ENCODE results near the gene SUMO2.
"Not testable (repeated sequence)": the region's sequence is repeated elsewhere in the genome, so short reads cannot be mapped to it uniquely, and the experiment has no call there.

SUMO2 gene

DNA sequence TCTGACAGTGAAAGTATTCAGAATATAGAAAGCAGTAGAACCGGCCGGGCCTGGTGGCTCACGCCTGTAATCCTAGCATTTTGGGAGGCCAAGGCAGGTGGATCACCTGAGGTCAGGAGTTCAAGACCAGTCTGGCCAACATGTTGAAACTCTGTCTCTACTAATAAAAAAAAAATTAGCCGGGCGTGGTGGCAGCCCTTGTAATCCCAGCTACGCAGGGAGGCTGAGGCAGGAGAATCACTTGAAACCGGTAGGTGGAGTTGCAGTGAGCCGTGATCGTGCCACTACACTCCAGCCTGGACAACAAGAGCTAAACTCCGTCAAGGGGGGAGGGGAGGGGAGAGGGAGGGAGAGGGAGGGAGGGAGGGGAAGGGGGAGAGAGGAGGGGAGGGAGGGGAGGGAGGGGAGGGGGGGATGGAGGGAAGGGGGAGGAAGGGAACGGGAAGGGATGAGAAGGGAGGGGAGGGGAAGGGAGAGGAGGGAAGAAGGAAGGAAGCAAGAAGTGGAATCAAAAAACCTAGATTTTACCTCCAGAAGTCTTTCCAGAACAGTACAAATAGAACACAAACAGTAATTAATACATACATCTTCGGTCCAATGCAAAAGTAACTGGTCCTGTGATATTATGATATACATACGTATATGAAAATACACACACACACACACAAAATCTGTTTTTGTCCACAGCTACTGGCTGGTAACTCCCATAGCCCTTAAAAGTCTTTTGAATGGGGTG, 40.4 kb downstream of the SUMO2 start:
- no peak for DNase-seq

DNA sequence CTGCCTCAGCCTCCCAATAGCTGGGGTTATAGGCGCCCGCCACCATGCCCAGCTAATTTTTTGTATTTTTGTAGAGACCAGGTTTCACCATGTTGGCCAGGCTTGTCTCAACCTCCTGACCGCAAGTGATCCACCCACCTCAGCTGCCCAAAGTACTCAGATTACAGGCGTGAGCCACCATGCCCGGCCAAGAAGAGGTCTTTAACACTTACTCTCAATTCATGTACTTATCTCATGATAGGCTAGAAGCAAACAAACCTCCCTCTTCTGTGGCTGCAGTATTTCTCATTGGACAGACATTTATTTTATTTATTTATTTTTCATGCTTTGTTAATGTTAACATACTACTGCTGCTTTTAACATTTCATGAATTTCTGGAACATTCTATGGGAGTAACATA, 44.2 kb downstream of the SUMO2 start:
- DNase-seq, result no peak

DNA sequence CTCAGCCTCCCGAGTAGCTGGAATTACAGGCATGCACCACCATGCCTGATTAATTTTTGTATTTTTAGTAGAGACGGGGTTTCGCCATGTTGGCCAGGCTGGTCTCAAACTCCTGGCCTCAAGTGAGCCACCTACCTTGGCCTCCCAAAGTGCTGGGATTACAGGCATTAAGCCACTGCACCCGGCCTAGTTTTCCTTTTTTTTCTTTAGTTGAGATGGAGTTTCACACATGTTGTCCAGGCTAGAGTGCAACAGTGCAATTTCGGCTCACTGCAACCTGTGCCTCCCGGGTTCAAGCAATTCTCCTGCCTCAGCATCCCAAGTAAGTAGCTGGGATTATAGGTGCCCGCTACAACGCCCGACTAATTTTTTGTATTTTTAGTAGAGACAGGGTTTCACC, 45.0 kb downstream of the SUMO2 start:
- not testable (repeated sequence) for DNase-seq

DNA sequence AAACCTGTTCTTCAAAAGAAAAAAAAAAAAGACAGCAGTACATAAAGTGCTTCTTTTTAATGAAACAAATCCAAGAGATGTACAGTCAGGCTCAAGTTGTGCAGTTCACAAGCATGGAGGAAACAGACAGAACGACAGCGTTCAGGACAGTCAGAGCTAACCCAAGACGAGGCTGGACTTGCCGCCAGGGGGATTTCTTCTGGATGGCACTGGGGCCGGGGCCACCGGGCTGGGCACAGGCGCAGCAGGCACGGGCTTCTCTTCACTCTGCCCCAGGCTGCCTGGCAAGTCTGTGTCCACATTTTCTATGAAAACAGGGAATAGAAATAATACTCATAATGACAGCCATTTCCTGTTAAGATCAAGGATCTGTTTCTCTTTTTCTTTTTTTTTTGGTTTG, 46.8 kb downstream of the SUMO2 start:
- DNase-seq, result no peak

DNA sequence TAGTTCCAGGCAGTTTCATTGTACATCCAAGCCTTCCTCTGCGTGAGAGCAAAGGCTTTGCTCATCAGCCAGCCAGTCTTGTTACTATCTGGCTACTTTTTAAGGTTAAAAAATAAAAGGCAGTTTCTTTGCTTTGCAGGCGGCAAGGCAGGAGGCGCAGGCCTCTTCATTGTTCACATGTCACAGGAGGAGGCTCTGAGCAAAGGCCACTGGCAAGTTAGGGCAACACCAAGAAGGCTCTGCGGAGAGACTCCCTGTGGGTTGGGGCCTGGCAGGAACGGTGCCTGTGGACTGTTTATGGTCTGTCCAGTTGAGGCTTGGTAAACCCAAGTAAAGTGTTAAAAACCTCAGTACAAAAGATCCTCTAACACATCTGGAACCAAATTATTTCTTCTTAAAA, 47.3 kb downstream of the SUMO2 start:
- DNase-seq, result no peak

DNA sequence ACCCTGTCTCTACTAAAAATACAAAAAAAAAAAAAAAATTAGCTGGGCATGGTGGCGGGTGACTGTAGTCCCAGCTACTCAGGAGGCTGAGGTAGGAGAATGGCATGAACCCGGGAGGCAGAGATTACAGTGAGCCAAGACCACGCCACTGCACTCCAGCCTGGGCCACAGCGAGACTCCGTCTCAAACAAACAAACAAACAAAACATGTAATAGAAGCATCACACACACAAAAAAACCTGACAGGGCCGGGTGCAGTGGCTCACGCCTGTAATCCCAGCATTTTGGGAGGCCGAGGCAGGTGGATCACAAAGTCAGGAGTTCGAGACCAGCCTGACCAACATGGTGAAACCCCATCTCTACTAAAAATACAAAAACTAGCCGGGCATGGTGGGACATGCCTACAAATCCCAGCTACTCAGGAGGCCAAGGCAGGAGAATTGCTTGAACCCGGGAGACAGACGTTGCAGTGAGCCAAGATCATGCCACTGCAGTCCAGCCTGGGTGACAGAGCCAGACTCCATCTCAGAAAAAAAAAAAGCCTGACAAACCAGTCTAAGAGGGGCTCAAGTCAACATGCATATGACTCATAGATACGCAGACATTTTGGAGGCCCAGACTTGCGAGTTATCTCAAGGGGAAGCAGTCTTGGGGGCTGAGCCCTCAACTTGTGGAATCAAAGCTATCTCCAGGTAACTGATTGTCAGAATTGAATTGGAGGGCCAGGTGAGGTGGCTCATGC, 49.0 kb downstream of the SUMO2 start:
- DNase-seq, result not testable (repeated sequence)

DNA sequence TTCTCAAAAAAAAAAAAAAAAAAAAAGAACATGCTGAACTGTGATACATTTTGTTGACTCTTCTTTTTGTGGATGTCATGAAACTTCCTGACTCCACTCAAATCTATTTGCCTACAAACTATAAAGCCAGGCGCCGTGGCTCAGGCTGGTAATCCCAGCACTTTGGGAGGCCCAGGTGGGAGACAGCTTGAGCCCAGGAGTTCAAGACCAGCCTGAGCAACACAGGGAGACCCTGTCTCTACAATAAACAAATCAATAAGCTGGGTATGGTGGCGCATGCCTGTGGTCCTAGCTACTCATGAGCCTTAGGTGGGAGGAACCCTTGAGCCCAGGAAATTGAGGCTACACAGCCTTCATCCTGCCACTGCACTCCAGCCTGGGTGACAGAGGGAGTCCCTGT, 49.8 kb downstream of the SUMO2 start:
- DNase-seq, result no peak

DNA sequence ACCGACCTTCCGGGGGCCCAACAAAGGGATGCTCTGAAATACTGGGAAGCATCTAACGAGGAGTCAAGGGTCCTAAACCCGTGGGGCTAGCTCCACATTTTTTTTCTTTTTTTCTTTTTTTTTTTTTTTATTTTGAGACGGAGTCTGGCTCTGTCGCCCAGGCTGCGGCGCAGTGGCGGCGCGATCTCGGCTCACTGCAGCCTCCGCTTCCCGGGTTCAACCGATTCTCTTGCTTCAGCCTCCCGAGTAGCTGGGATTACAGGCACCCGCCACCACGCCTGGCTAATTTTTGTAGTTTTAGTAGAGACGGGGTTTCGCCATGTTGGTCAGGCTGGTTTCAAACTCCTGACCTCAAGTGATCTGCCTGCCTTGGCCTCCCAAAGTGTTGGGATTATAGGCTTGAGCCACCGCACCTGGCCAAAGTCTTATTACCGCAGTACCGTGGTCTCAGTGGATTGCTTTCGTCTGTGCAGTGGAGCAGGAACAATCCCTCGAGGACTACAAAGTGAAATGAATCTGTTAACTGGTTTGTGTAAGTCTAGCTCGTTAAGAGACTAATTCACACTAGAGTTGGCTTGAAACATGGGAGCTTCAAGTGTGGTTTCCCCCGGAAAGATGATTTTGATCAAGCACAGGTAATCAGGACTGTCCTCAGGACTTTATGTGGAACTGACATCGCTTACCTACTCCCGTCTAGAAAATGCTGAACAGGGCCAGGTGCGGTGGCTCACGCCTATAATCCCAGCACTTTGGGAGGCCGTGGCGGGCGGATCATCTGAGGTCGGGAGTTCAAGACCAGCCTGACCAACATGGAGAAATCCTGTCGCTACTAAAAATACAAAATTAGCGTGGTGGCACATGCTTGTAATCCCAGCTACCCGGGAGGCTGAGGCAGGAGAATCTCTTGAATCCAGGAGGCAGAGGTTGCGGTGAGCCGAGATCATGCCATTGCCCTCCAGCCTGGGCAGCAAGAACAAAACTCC, 50.5 kb downstream of the SUMO2 start:
- peak in 1 of 2 experiments; percentile 36 for DNase-seq

DNA sequence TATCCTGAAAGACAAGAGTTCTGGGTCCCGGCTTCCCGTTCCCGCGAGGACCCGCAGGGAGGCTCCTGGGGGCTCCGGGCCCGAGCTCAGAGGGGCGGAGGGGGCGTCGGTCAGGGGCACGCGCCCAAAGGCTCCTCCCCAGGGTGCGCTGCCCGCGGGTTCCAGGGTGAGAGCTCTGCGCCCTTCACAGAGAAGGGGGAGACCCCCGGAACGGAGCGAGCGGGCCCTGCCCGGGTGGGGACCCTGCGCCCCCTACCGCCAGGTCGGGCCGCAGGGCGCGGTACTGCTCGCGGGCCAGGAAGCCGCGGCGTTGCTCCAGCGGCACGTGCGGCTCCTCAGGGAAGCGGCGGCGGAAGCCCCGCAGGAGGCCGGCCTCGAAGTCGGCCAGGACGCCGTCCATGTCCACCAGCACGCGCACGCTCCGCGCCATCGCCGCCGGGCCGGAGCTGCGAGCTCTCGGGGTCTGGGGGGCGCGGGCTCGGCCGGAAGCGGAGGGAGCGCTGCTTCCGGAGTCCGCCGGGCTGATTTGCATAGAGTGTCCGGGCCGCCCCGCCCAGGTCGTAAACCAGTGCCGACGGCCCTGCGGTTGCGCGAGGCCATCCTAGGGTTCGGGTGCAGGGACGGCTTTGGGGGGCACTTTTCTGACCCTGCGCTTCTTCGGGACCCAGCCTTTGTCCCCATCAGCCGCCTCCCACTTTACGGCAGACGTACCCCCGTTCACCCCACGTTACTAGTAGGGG, 51.3 kb downstream of the SUMO2 start, which contains the start of gene NT5C:
Gene NT5C, minus strand, starts transcription at position 465 of the 740 bp plus-strand sequence. Its CDS starts 35 bp downstream, at position 430.
- DNase-seq, result peak; percentile 79 to 89

DNA sequence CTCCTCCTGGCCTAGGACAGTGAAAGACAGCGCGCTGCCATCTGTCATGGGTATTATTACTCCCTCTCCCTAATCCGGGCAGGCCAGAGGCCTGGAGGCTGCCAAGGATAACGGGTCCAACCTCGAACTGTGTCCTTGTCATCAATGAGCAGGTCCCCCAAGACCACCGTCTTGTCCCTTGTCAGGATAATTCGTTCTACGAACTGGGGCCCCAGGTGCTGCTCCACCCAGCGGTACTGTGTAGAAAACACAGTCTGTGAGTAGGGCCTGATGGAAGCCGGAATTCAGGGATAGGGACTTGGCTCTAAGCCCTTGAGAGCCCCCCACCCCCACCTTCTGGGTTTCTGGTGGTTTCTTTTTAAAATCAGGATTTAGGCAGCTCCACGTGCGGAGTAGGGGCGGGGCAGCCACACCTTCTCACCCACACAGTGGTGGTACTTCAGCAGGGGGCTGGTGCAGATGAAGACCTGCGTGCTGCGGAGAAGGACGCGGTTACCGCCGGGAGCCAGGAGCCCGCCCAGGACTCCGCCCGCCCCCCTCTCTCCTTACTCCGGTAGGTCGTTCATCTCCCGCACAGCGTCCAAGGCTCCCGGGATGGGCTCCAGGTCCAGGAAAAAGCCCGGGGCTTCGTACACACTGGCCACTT, 52.0 kb downstream of the SUMO2 start:
- peak; percentile 60 to 66 for DNase-seq

DNA sequence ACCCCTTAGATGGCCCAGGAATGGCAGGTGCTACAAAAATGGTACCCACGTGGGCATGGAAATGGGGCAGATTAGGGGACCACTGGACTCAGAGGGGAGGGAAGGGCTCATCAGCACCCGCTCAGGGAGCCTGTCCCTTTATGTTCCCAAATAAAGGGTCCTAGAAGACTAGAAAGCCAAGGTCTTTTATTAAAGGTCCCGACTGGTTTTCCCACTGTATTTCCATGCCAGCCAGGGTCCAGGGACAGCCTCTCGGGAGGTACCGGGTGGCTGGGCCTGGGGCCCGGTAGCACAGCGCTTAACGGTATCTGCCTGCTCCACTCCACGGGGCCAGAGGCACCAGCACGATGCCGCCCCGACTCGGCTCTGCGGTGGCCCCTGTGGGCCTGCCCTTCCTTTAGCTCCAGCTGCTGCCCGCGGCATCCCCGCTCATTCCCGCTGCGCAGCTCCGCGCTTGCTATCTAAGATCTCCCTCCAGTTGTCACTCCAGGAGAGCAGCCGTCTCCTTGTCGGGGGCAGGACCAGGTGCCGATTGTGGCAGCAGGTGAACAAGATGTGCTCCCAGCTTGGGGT, 52.6 kb downstream of the SUMO2 start:
- peak in 1 of 2 experiments; percentile 54 for DNase-seq

DNA sequence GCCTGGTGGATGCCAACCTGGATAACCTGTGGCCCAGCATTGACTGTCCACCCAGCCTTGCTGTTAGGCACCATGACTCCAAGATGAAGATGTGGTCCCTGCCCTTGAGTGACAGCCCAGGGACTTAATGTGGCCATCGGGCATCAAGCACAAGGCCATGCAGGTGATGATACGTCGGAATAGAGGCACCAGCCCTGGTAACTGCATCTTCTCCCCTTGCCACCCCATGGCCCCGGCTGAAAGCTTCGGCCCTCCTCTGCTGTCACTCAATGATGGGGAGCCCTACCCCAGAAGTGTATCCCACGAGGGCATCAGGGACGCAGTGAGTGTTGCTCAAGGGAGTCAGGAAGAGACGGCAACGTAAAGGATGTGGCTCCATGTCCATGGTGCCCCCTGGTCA, 53.2 kb downstream of the SUMO2 start:
- DNase-seq, result no peak

DNA sequence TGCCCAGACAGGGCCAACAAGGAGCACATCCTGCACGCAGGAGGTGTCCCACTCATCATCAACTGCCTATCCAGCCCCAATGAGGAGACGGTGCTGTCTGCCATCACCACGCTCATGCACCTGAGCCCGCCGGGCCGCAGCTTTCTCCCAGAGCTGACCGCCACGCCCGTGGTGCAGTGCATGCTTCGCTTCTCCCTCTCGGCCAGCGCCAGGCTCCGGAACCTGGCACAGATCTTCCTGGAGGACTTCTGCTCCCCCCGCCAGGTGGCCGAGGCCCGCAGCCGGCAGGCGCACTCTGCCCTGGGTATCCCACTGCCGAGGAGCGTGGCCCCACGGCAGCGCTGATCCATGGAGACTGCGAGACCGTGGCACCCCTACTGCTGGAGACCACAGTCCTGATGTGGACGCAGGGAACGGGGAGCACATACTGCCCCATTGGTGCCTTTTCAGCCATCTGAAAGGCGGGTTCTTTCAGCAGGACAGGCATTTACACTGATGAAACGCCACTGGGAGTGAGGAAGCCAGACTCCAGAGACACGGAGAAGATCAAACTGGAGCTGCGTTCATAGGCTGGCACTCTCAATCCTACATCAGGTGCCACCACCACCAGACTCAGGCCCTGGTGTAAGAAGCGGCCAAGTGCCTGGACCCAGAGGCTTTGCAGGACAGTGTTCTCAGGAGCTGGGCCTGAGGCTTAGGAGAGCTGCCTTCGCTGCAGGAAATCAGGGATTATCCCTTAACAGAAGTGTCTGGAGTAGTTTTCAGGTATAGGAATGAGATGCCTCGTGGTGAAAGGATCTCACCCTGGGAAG, 53.9 kb downstream of the SUMO2 start:
- no peak for DNase-seq

DNA sequence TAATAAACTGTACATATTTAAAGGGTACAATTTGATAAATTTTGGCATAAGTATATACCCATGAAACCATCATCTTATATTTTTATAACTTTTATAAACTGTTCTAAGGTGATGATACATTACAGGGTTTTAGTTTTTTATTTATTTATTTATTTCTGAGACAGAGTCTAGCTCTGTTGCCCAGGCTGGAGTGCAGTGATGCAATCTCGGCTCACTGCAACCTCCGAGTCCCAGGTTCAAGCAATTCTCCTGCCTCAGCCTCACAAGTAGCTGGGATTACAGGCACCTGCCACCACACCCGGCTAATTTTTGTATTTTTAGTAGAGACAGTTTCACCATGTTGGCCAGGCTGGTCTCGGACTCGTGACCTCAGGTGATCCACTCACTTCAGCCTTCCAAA, 54.8 kb downstream of the SUMO2 start:
- DNase-seq, result not testable (repeated sequence)

DNA sequence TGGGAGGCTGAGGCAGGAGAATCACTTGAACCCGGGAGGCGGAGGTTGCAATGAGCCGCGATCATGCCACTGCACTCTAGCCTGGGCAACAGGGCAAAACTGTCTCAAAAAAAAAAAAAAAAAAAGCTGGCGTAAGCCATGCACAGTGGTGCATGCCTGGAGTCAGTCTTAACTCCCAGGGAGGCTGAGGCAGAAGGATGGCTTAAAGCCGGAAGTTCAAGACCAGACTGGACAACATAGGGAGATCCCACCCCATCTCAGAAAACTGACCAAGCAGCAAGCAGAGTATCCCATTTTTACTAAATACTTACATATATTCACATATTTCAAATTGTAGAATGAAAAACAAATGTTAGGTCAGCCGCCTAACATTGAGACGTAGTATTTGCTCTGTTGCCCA, 55.8 kb downstream of the SUMO2 start:
- DNase-seq, result no peak

DNA sequence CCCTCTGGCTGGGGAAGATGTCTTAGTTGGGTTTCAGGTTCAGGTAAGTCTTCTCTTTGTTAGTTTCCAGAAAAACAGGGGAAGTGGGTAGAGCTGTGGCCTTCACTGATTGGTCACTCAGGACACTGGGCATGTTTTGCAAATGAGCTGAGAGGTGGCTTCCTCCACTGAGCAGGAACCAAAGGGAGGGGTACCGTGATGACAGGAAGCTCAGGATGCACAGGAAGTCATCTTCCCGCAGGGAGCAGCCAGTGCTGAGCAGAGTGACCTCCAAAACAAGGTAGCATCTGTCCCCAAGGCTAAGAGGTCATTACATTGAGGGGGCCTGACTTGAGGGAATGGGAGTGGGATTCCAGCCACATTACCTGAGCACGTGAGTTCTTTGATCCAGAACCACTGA, 56.8 kb downstream of the SUMO2 start:
- DNase-seq, result no peak

DNA sequence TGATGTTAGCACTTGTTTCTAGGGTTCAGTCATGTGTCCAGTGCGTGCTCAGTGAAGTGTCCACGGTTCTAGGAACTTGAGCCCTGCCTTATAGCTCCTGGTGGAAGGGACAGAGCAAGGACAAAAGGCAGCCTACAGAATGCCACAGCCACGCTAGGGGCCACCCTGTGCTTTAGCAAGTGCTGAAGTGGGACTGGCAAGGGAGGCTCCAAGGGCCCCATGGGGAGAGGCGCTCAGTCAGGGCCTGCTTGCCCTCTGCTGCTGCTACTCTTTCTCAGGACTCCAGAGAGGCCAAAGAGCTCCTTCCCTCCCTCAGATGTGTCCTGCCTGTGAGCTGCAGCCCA, 58.0 kb downstream of the SUMO2 start:
- DNase-seq, result no peak

DNA sequence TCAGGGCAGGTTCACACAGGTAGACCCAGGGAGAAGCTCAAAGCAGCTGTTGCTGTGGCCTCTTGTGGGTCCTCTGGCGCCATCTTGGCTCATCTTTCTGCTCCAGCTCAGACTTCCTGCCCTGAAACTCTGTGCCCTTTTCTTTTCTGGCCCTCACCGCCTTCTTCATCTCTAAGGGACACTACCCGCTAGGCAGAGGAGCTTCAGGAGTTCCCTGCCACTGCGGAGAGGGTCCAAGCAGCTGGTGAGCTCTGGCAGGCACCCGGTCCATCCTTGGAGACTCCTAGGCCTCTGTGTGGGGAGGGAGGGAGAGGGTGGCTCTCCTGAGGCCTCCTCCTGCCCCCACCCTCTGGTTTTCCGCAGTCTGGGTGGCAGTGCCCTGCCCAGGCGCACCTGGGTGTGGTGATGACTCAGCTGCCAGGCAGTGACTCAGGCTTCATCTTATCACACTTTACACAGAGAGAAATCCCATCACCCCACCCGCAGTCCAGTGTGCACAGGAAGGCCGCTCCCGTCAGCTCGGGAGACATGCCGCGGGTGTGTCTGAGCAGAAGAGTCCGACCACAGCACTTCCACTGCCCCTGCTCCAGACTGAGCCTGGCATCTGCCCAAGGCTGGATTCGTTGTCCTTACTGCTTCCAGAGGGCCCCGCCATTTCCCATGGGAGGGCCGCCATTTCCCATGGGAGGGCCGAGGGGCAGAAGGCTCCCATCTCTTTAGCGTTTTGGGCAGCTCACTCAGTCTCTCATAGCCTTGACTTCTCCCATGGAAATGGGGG, 58.5 kb downstream of the SUMO2 start:
- DNase-seq, result peak in 1 of 2 experiments; percentile 29

DNA sequence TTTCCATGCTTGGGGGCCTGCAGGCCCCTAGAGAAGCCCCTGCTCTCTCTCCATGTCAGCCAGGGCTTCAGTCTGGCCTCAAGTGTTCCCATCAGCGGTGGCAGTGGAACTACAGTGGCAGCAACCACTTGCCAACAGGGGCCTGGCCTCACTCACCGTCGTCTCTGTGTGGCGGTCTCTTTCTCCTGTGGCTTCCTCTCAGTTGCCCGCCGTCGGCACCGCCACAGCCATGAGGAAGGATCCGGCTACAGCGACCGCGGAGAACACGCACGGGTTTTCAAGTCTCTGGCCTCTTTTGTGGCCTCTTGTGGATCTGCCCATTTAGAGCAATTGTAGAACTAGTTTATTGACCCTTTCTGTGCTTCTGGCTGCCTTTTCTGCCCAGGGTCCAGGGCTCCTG, 64.5 kb downstream of the SUMO2 start:
- DNase-seq, result no peak

DNA sequence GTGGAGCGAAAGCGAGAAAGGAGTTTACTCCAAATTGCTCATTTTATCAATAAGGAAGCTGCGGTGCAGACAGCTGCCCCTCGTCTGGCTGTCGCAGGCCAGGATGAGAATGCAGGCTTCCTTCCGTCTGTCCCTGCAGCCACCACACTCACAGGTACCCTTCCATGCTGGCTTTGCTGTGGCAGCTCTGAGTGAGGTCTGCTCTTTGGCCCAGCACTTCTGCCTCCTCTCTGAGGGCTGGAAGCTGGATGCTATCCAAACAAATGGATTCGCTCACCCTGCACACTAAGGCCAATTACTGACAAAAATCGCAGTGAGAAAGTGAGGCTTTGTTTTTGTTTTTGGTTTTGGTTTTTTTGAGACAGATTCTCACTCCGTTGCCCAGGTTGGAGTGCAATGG, 66.0 kb downstream of the SUMO2 start:
- DNase-seq, result no peak

Measured in NCI-H2081 (cell line).